Measurements from ENCODE around the gene FARSA. TPM values are rescaled to one million over a fixed set of nuclear protein-coding genes. Genes with fewer than 3 reads are reported as not detected.

Gene FARSA
- total and polyA plus RNA-seq, 2 of the 13 experiments (the other 11 are each of a cell fraction or from before 2014, with no cell fraction given), result 25.9 to 72.0 TPM

GRCh38 chr19:12933287-12934072, at the start of gene FARSA (continued):
- TF ChIP-seq HOXA7 (CRISPR knock-in tag; IDR thresholded peaks at IDR 0.05), result no peak
- peak; percentile 69 for TF ChIP-seq ZNF883 (CRISPR knock-in tag; IDR thresholded peaks at IDR 0.05; ENCODE audit: not compliant biosample characterization)
- TF ChIP-seq RFX1 (IDR thresholded peaks at IDR 0.05), result no peak
- TF ChIP-seq KLF15 (CRISPR knock-in tag; IDR thresholded peaks at IDR 0.05; ENCODE audit: borderline replicate concordance), result no peak
- TF ChIP-seq, protein P1, sequence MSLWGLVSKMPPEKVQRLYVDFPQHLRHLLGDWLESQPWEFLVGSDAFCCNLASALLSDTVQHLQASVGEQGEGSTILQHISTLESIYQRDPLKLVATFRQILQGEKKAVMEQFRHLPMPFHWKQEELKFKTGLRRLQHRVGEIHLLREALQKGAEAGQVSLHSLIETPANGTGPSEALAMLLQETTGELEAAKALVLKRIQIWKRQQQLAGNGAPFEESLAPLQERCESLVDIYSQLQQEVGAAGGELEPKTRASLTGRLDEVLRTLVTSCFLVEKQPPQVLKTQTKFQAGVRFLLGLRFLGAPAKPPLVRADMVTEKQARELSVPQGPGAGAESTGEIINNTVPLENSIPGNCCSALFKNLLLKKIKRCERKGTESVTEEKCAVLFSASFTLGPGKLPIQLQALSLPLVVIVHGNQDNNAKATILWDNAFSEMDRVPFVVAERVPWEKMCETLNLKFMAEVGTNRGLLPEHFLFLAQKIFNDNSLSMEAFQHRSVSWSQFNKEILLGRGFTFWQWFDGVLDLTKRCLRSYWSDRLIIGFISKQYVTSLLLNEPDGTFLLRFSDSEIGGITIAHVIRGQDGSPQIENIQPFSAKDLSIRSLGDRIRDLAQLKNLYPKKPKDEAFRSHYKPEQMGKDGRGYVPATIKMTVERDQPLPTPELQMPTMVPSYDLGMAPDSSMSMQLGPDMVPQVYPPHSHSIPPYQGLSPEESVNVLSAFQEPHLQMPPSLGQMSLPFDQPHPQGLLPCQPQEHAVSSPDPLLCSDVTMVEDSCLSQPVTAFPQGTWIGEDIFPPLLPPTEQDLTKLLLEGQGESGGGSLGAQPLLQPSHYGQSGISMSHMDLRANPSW (CRISPR knock-in tag; IDR thresholded peaks at IDR 0.05; ENCODE audit: borderline replicate concordance), result no peak
- TF ChIP-seq ZNF720 (CRISPR knock-in tag; IDR thresholded peaks at IDR 0.05), result no peak
- no peak for TF ChIP-seq MBNL3 (CRISPR knock-in tag; conservative IDR thresholded peaks at IDR 0.05)
- TF ChIP-seq MNT (IDR thresholded peaks at IDR 0.05), result no peak
- TF ChIP-seq, protein P2, sequence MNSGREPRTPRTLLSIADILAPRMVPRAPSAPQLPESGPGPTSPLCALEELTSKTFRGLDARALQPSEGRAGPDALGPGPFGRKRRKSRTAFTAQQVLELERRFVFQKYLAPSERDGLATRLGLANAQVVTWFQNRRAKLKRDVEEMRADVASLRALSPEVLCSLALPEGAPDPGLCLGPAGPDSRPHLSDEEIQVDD (CRISPR knock-in tag; IDR thresholded peaks at IDR 0.05; ENCODE audit: borderline replicate concordance), result 0 out of 2 replicates have a peak, but pooled peaks have one; percentile 47
- no peak for TF ChIP-seq ZNF318 (CRISPR knock-in tag; IDR thresholded peaks at IDR 0.05)
- TF ChIP-seq, protein P3, sequence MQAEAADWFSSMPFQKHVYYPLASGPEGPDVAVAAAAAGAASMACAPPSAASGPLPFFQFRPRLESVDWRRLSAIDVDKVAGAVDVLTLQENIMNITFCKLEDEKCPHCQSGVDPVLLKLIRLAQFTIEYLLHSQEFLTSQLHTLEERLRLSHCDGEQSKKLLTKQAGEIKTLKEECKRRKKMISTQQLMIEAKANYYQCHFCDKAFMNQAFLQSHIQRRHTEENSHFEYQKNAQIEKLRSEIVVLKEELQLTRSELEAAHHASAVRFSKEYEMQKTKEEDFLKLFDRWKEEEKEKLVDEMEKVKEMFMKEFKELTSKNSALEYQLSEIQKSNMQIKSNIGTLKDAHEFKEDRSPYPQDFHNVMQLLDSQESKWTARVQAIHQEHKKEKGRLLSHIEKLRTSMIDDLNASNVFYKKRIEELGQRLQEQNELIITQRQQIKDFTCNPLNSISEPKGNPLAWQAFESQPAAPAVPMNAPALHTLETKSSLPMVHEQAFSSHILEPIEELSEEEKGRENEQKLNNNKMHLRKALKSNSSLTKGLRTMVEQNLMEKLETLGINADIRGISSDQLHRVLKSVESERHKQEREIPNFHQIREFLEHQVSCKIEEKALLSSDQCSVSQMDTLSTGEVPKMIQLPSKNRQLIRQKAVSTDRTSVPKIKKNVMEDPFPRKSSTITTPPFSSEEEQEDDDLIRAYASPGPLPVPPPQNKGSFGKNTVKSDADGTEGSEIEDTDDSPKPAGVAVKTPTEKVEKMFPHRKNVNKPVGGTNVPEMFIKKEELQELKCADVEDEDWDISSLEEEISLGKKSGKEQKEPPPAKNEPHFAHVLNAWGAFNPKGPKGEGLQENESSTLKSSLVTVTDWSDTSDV (CRISPR knock-in tag; IDR thresholded peaks at IDR 0.05), result 0 out of 2 replicates have a peak, but pooled peaks have one; percentile 69

All from HepG2 (cell line).